ENCODE data around the gene KRT74. TPM values are rescaled to one million over a fixed set of nuclear protein-coding genes. Genes with fewer than 3 reads are reported as not detected.

The KRT74 gene
- total RNA-seq, 2 donors from 2014 or later: not detected

- no peak overlapping the region for H3K4me3 ChIP-seq
- H3K4me1 ChIP-seq (ENCODE audit: control insufficient read depth in 1 of 2, low read depth in 2 of 2): peaks cover 0 to 3% of the 10 kb centered on the region in 2 donors
- no peaks in the 10 kb centered on the region for H3K36me3 ChIP-seq
- ATAC-seq (ENCODE audit: insufficient number of reproducible peaks, low FRiP score, low read depth) (no peak), DNase-seq (ENCODE audit: low spot score) (no peak)
- TF ChIP-seq CTCF (IDR thresholded peaks at IDR 0.05): no peak
- no peaks in the 10 kb centered on the region for H3K27me3 ChIP-seq (replicated peaks; ENCODE audit: insufficient read depth)
- H3K9me3 ChIP-seq: no peaks in the 10 kb centered on the region
- H3K27ac ChIP-seq: no peak overlapping the region
These were observed 49.3 kb downstream of the KRT74 start for GRCh38 chr12:52524241-52524897.

- Histone ChIP-seq H3K4me1 (ENCODE audit: control insufficient read depth in 1 of 2, low read depth in 2 of 2) (peaks cover 0 to 3% of the 10 kb centered on the region in 2 donors), H3K27me3 (replicated peaks; ENCODE audit: insufficient read depth) (no peaks in the 10 kb centered on the region), H3K36me3 (no peaks in the 10 kb centered on the region), H3K9me3 (no peaks in the 10 kb centered on the region), H3K27ac (no peak overlapping the region), H3K4me3 (no peak overlapping the region)
- no peak for DNase-seq (ENCODE audit: low spot score)
- no peak for ATAC-seq (ENCODE audit: insufficient number of reproducible peaks, low FRiP score, low read depth)
- no peak for TF ChIP-seq CTCF (IDR thresholded peaks at IDR 0.05)
These were observed 49.8 kb downstream of the KRT74 start for GRCh38 chr12:52523824-52524223.

- ATAC-seq (ENCODE audit: insufficient number of reproducible peaks, low FRiP score, low read depth) (no peak), DNase-seq (ENCODE audit: low spot score) (no peak)
- no peak overlapping the region for H3K27ac ChIP-seq
- no peak for TF ChIP-seq CTCF (IDR thresholded peaks at IDR 0.05)
- H3K4me3 ChIP-seq: no peak overlapping the region
- no peaks in the 10 kb centered on the region for H3K9me3 ChIP-seq
- peaks cover 0 to 3% of the 10 kb centered on the region in 2 donors for H3K4me1 ChIP-seq (ENCODE audit: control insufficient read depth in 1 of 2, low read depth in 2 of 2)
- H3K36me3 ChIP-seq: no peaks in the 10 kb centered on the region
- H3K27me3 ChIP-seq (replicated peaks; ENCODE audit: insufficient read depth): no peaks in the 10 kb centered on the region
These were observed 51.2 kb downstream of the KRT74 start for GRCh38 chr12:52522346-52523011.

DNA sequence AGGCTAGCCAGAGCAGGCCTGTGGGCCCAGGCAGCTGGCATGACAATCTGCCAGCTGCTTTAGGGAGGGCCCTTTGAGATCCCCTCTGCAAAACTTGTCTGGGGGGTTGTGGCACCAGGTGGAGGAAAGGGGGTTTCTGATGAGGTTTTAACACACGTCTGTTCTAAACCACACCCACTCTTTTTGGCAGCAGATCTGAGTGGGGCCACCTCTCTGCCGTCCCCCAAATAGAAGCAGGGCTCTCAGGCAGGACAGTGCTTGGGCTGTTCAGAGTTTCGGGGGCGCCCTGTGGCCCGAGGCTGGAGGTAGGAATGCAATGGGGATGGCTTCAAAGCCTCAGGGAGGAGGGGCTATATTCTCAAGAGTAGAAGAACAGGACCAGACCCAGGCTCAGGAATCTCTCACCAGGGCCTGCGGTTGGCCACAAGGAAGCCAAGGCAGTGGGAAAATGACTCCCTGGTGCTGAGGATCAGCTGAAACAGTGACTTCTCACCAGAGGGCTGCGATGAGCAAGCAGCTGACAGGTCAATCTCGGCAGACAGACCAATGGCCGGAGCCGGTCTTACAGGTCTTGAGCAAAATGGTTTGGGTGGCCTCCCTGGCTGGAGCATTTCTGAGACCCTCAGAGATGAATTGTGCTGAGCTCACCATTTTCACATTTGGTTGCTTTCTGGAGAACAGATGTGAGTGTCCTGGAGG is 51.9 kb downstream of the KRT74 start:
- peak overlapping the region in 1 of 2 donors; percentile 52 for H3K27ac ChIP-seq
- no peaks in the 10 kb centered on the region for H3K27me3 ChIP-seq (replicated peaks; ENCODE audit: insufficient read depth)
- H3K9me3 ChIP-seq: no peaks in the 10 kb centered on the region
- H3K36me3 ChIP-seq: no peaks in the 10 kb centered on the region
- DNase-seq (ENCODE audit: low spot score) (no peak), ATAC-seq (ENCODE audit: insufficient number of reproducible peaks, low FRiP score, low read depth) (no peak)
- no peak for TF ChIP-seq CTCF (IDR thresholded peaks at IDR 0.05)
- H3K4me1 ChIP-seq (ENCODE audit: control insufficient read depth in 1 of 2, low read depth in 2 of 2): peaks cover 0 to 3% of the 10 kb centered on the region in 2 donors
- H3K4me3 ChIP-seq: no peak overlapping the region

- H3K27ac ChIP-seq: peak overlapping the region in 1 of 2 donors; percentile 52
These were observed 52.5 kb downstream of the KRT74 start for GRCh38 chr12:52521175-52521567.

More at GRCh38 chr12:52521175-52521567, 52.5 kb downstream of the KRT74 start:
- TF ChIP-seq CTCF (IDR thresholded peaks at IDR 0.05): no peak
- no peak for DNase-seq (ENCODE audit: low spot score)
- H3K36me3 ChIP-seq: no peaks in the 10 kb centered on the region
- H3K27me3 ChIP-seq (replicated peaks; ENCODE audit: insufficient read depth): no peaks in the 10 kb centered on the region
- H3K4me1 ChIP-seq (ENCODE audit: control insufficient read depth in 1 of 2, low read depth in 2 of 2): peaks cover 0 to 3% of the 10 kb centered on the region in 2 donors
- H3K9me3 ChIP-seq: no peaks in the 10 kb centered on the region
- peak; percentile 46 for ATAC-seq (ENCODE audit: insufficient number of reproducible peaks, low FRiP score, low read depth)
- no peak overlapping the region for H3K4me3 ChIP-seq

Data from thoracic aorta (tissue), 2 donors.